ENCODE results near the gene BAD.

BAD gene

GRCh38 chr11:64256300-64256699 lies 28.2 kb downstream of the BAD start:
- no peaks in the 10 kb centered on the region for H3K4me1 ChIP-seq (ENCODE audit: low read length)
- H3K9ac ChIP-seq (ENCODE audit: low read length), result no peak overlapping the region
- H3K27ac ChIP-seq (ENCODE audit: low read length), result no peak overlapping the region
- DNase-seq, result no peak
- no peak overlapping the region for H3K4me3 ChIP-seq (ENCODE audit: low read length)
- no peak overlapping the region for H3K4me2 ChIP-seq (ENCODE audit: low read depth, low read length)
- no peaks in the 10 kb centered on the region for H4K20me1 ChIP-seq (ENCODE audit: insufficient read depth, low read length)
- H3K79me2 ChIP-seq (ENCODE audit: low read length), result peaks cover 9% of the 10 kb centered on the region
- H3K36me3 ChIP-seq (replicated peaks; ENCODE audit: insufficient read depth, low read length), result no peaks in the 10 kb centered on the region
- H3K9me2 ChIP-seq (replicated peaks; ENCODE audit: insufficient read depth, low read length), result no peaks in the 10 kb centered on the region
- H3F3A ChIP-seq (ENCODE audit: insufficient read depth, low read length), result no peaks in the 10 kb centered on the region
- TF ChIP-seq EZH2 (optimal IDR thresholded peaks at IDR 0.05; ENCODE audit: low read depth, low read length) (no peak), EZH2phosphoT487 (IDR thresholded peaks at IDR 0.05; ENCODE audit: low read length) (no peak), CTCF (IDR thresholded peaks at IDR 0.05; ENCODE audit: low read length) (no peak)
- no peak overlapping the region for H2AFZ ChIP-seq (ENCODE audit: low read length)
- H3K27me3 ChIP-seq (replicated peaks; ENCODE audit: insufficient read depth, low read length), result no peaks in the 10 kb centered on the region
- no peaks in the 10 kb centered on the region for H3K9me3 ChIP-seq (replicated peaks; ENCODE audit: insufficient read depth, low read length)

GRCh38 chr11:64255135-64256128 lies 29.0 kb downstream of the BAD start:
- no peak for TF ChIP-seq EZH2 (optimal IDR thresholded peaks at IDR 0.05; ENCODE audit: low read depth, low read length)
- TF ChIP-seq CTCF (IDR thresholded peaks at IDR 0.05; ENCODE audit: low read length), result no peak
- TF ChIP-seq EZH2phosphoT487 (IDR thresholded peaks at IDR 0.05; ENCODE audit: low read length), result no peak
- Histone ChIP-seq H3K4me2 (ENCODE audit: low read depth, low read length) (no peak overlapping the region), H3K9ac (ENCODE audit: low read length) (no peak overlapping the region), H3K9me3 (replicated peaks; ENCODE audit: insufficient read depth, low read length) (no peaks in the 10 kb centered on the region), H3K36me3 (replicated peaks; ENCODE audit: insufficient read depth, low read length) (no peaks in the 10 kb centered on the region), H4K20me1 (ENCODE audit: insufficient read depth, low read length) (no peaks in the 10 kb centered on the region), H3K79me2 (ENCODE audit: low read length) (peaks cover 9% of the 10 kb centered on the region), H2AFZ (ENCODE audit: low read length) (no peak overlapping the region), H3K27ac (ENCODE audit: low read length) (no peak overlapping the region), H3K9me2 (replicated peaks; ENCODE audit: insufficient read depth, low read length) (no peaks in the 10 kb centered on the region), H3F3A (ENCODE audit: insufficient read depth, low read length) (no peaks in the 10 kb centered on the region), H3K4me3 (ENCODE audit: low read length) (no peak overlapping the region), H3K27me3 (replicated peaks; ENCODE audit: insufficient read depth, low read length) (peaks cover 2% of the 10 kb centered on the region; the same call in 1 of the 2 replicates), H3K4me1 (ENCODE audit: low read length) (no peaks in the 10 kb centered on the region; the same call in 1 of the 2 replicates)
- DNase-seq, result no peak

GRCh38 chr11:64254326-64254725 lies 30.1 kb downstream of the BAD start:
- Histone ChIP-seq H3K27ac (ENCODE audit: low read length) (no peak overlapping the region), H3K9me3 (replicated peaks; ENCODE audit: insufficient read depth, low read length) (no peaks in the 10 kb centered on the region), H3K9me2 (replicated peaks; ENCODE audit: insufficient read depth, low read length) (no peaks in the 10 kb centered on the region), H3K4me1 (ENCODE audit: low read length) (no peaks in the 10 kb centered on the region; the same call in 1 of the 2 replicates), H3K4me2 (ENCODE audit: low read depth, low read length) (no peak overlapping the region), H2AFZ (ENCODE audit: low read length) (no peak overlapping the region), H3K36me3 (replicated peaks; ENCODE audit: insufficient read depth, low read length) (no peaks in the 10 kb centered on the region), H3K27me3 (replicated peaks; ENCODE audit: insufficient read depth, low read length) (peaks cover 5% of the 10 kb centered on the region; the same call in 1 of the 2 replicates), H4K20me1 (ENCODE audit: insufficient read depth, low read length) (no peaks in the 10 kb centered on the region), H3F3A (ENCODE audit: insufficient read depth, low read length) (no peaks in the 10 kb centered on the region), H3K4me3 (ENCODE audit: low read length) (no peak overlapping the region), H3K9ac (ENCODE audit: low read length) (no peak overlapping the region), H3K79me2 (ENCODE audit: low read length) (peaks cover 9% of the 10 kb centered on the region)
- TF ChIP-seq CTCF (IDR thresholded peaks at IDR 0.05; ENCODE audit: low read length) (no peak), EZH2 (optimal IDR thresholded peaks at IDR 0.05; ENCODE audit: low read depth, low read length) (no peak), EZH2phosphoT487 (IDR thresholded peaks at IDR 0.05; ENCODE audit: low read length) (no peak)
- DNase-seq, result no peak

All from MM.1S (cell line).